Tibial artery (tissue), 4 donors: Measurements from ENCODE around the gene PDE2A.

ENCODE experiments used
- DNase-seq, 2 donors: peaks; one replicate each; pipeline ENCODE4 v3.0.0-alpha.2; 2019
- H3K27ac ChIP-seq, 2 donors: fragments of 200-600 bp; sonication (generic) in 1 of 2; 1 replicate in 1 of 2; 2 replicates in 1 of 2; pipeline ENCODE4 v1.5.1; 2018 to 2019; ENCODE audit warnings: mild to moderate bottlenecking in 1 of 2
- H3K27me3 ChIP-seq, 2 donors: fragments of 200-600 bp; sonication (generic) in 1 of 2; one replicate each; pipeline versions ENCODE4 v1.5.1 to v1.6.0; 2016 to 2019
- H3K36me3 ChIP-seq, 3 donors: fragments of 200-600 bp; sonication (generic) in 2 of 3; one replicate each; pipeline ENCODE4 v1.5.1; 2016 to 2019; ENCODE audit warnings: mild to moderate bottlenecking in 2 of 3
- H3K4me1 ChIP-seq, 4 donors: fragments of 200-600 bp; sonication (generic) in 2 of 4; 1 replicate in 3 of 4; 2 replicates in 1 of 4; pipeline ENCODE4 v1.5.1; 2016 to 2019
- H3K4me3 ChIP-seq, 2 donors: fragments of 200-600 bp; sonication (generic) in 1 of 2; 1 replicate in 1 of 2; 2 replicates in 1 of 2; pipeline ENCODE4 v1.5.1; 2018 to 2019; ENCODE audit warnings: mild to moderate bottlenecking in 2 of 2
- H3K9me3 ChIP-seq, 3 donors: fragments of 200-600 bp; sonication (generic) in 1 of 3; one replicate each; pipeline ENCODE4 v1.5.1; 2016 to 2019
- CTCF ChIP-seq, 2 experiments: fragments of 200-600 bp in 1 of 2; fragments of 450-650 bp in 1 of 2; IDR thresholded peaks; one replicate each; pipeline ENCODE4 v1.5.1; 2017 to 2019; ENCODE audit warnings: antibody characterized with exemption in 2 of 2, mild to moderate bottlenecking in 1 of 2, moderate library complexity in 1 of 2
- intact Hi-C: fragments of 100-400 bp; cut with DNase I; formaldehyde crosslinking; loops from one replicate; pipeline ENCODE4 v1.15.0; 2023; ENCODE audit warnings: low total_unique reads

PDE2A gene

GRCh38 chr11:72701466-72701865 lies 27.2 kb upstream of the PDE2A start:
- Histone ChIP-seq H3K36me3 (peaks cover 44 to 99% (median 60%) of the 10 kb centered on the region in 3 donors), H3K27me3 (no peaks in the 10 kb centered on the region), H3K27ac (no peak overlapping the region), H3K9me3 (no peaks in the 10 kb centered on the region), H3K4me3 (no peak overlapping the region), H3K4me1 (peaks cover 0 to 20% (median 13%) of the 10 kb centered on the region in 4 donors)
- no peak for DNase-seq
- intact Hi-C loops: no loop called here
- no peak for TF ChIP-seq CTCF (IDR thresholded peaks at IDR 0.05)

- Histone ChIP-seq H3K4me3 (no peak overlapping the region), H3K9me3 (no peaks in the 10 kb centered on the region), H3K36me3 (peaks cover 46 to 99% (median 64%) of the 10 kb centered on the region in 3 donors), H3K27ac (no peak overlapping the region), H3K4me1 (peaks cover 0 to 20% (median 13%) of the 10 kb centered on the region in 4 donors), H3K27me3 (no peaks in the 10 kb centered on the region)
- no peak for DNase-seq
- intact Hi-C loops: no loop called here
- TF ChIP-seq CTCF (IDR thresholded peaks at IDR 0.05): no peak
Observed at GRCh38 chr11:72700146-72700545, 25.9 kb upstream of the PDE2A start.

GRCh38 chr11:72697814-72698213 lies 23.6 kb upstream of the PDE2A start:
- DNase-seq: no peak
- no peak overlapping the region for H3K27ac ChIP-seq
- H3K4me3 ChIP-seq: no peak overlapping the region
- H3K4me1 ChIP-seq: peaks cover 0 to 5% (median 2%) of the 10 kb centered on the region in 4 donors
- H3K9me3 ChIP-seq: no peaks in the 10 kb centered on the region
- intact Hi-C loops: no loop called here
- H3K27me3 ChIP-seq: no peaks in the 10 kb centered on the region
- no peak for TF ChIP-seq CTCF (IDR thresholded peaks at IDR 0.05)
- H3K36me3 ChIP-seq: peaks cover 69 to 100% (median 86%) of the 10 kb centered on the region in 3 donors

- H3K9me3 ChIP-seq: no peaks in the 10 kb centered on the region
- H3K36me3 ChIP-seq: peaks cover 72 to 100% (median 94%) of the 10 kb centered on the region in 3 donors
- intact Hi-C loops: no loop called here
- no peak for TF ChIP-seq CTCF (IDR thresholded peaks at IDR 0.05)
- H3K27me3 ChIP-seq: no peaks in the 10 kb centered on the region
- no peak overlapping the region for H3K4me3 ChIP-seq
- H3K4me1 ChIP-seq: no peaks in the 10 kb centered on the region
- no peak overlapping the region for H3K27ac ChIP-seq
- no peak for DNase-seq
Observed at GRCh38 chr11:72696866-72697700, 22.9 kb upstream of the PDE2A start.

- no peak overlapping the region for H3K4me3 ChIP-seq
- H3K4me1 ChIP-seq: no peaks in the 10 kb centered on the region
- intact Hi-C loops: no loop called here
- no peaks in the 10 kb centered on the region for H3K9me3 ChIP-seq
- no peak for TF ChIP-seq CTCF (IDR thresholded peaks at IDR 0.05)
- H3K27ac ChIP-seq: no peak overlapping the region
- H3K36me3 ChIP-seq: peaks cover 72 to 100% (median 91%) of the 10 kb centered on the region in 3 donors
- DNase-seq: no peak
- H3K27me3 ChIP-seq: no peaks in the 10 kb centered on the region
Observed at GRCh38 chr11:72695354-72695753, 21.1 kb upstream of the PDE2A start.
